NB4 (cell line): ENCODE measurements around the gene MCM6.

ENCODE experiments used
- CTCF ChIP-seq: IDR thresholded peaks from one replicate; pipeline ENCODE4 v1.5.1; 2012; ENCODE audit warnings: low read depth, low read length
- MYC ChIP-seq: IDR thresholded peaks from 2 replicates; pipeline ENCODE4 v1.6.1; 2011; ENCODE audit warnings: low read depth, low read length
- POLR2A ChIP-seq: IDR thresholded peaks from 2 replicates; pipeline ENCODE4 v1.6.1; 2011; ENCODE audit warnings: mild to moderate bottlenecking; ENCODE audit not compliant: insufficient read length; ENCODE audit errors: extremely low read depth

- no peak for TF ChIP-seq CTCF
- TF ChIP-seq MYC, result no peak
- no peak for TF ChIP-seq POLR2A
These were observed 36.5 kb downstream of the MCM6 start for GRCh38 chr2:135839713-135840112.
